Measurements from ENCODE around the gene SIGLEC7.

Gene SIGLEC7

DNA sequence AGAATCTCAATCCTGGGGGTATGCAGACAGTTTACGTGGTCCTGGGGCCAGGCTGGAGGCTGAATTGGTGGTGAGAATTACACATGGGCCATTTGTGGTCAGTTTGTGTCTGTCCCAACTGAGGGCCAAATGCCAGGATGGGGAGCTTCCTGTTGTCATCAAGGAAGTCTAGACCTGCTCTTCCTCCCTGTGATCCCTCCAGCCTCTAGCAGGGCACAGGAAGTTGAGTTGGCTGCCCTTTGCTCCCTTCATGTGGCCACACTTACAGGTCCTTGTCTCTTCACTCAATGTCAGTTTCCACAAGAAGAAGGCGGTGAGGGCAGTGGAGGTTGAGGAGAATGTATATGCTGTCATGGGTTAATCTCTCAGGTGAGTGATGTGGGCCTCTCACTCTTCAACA lies 30.1 kb downstream of the SIGLEC7 start:
- no peaks in the 10 kb centered on the region for H3K36me3 ChIP-seq (ENCODE audit: control insufficient read depth, insufficient read depth, low read length)
- no peak for DNase-seq (ENCODE audit: extremely low read depth, insufficient read length)
- TF ChIP-seq CTCF (IDR thresholded peaks at IDR 0.05; ENCODE audit: insufficient read depth, low read length, poor library complexity, severe bottlenecking) = no peak
- H3K4me3 ChIP-seq (replicated peaks; ENCODE audit: low read depth, low read length) = no peak overlapping the region
- no peaks in the 10 kb centered on the region; the same call in 1 of the 2 replicates for H3K27me3 ChIP-seq (replicated peaks; ENCODE audit: control insufficient read depth, insufficient read depth, low read length)

GRCh38 chr19:51173681-51174080 lies 31.6 kb downstream of the SIGLEC7 start:
- H3K4me3 ChIP-seq (replicated peaks; ENCODE audit: low read depth, low read length) = no peak overlapping the region
- no peak for DNase-seq (ENCODE audit: extremely low read depth, insufficient read length)
- peaks cover 1% of the 10 kb centered on the region for H3K27me3 ChIP-seq (replicated peaks; ENCODE audit: control insufficient read depth, insufficient read depth, low read length)
- no peaks in the 10 kb centered on the region for H3K36me3 ChIP-seq (ENCODE audit: control insufficient read depth, insufficient read depth, low read length)
- TF ChIP-seq CTCF (IDR thresholded peaks at IDR 0.05; ENCODE audit: insufficient read depth, low read length, poor library complexity, severe bottlenecking) = no peak

GRCh38 chr19:51179256-51179655 lies 37.2 kb downstream of the SIGLEC7 start:
- Histone ChIP-seq H3K36me3 (ENCODE audit: control insufficient read depth, insufficient read depth, low read length) (no peaks in the 10 kb centered on the region), H3K4me3 (replicated peaks; ENCODE audit: low read depth, low read length) (no peak overlapping the region), H3K27me3 (replicated peaks; ENCODE audit: control insufficient read depth, insufficient read depth, low read length) (peaks cover 3% of the 10 kb centered on the region)
- no peak for DNase-seq (ENCODE audit: extremely low read depth, insufficient read length)
- no peak for TF ChIP-seq CTCF (IDR thresholded peaks at IDR 0.05; ENCODE audit: insufficient read depth, low read length, poor library complexity, severe bottlenecking)

- no peak for TF ChIP-seq CTCF (IDR thresholded peaks at IDR 0.05; ENCODE audit: insufficient read depth, low read length, poor library complexity, severe bottlenecking)
- Histone ChIP-seq H3K36me3 (ENCODE audit: control insufficient read depth, insufficient read depth, low read length) (no peaks in the 10 kb centered on the region), H3K4me3 (replicated peaks; ENCODE audit: low read depth, low read length) (no peak overlapping the region), H3K27me3 (replicated peaks; ENCODE audit: control insufficient read depth, insufficient read depth, low read length) (peaks cover 3% of the 10 kb centered on the region)
- no peak for DNase-seq (ENCODE audit: extremely low read depth, insufficient read length)
Observed at GRCh38 chr19:51181377-51181912, 39.3 kb downstream of the SIGLEC7 start.

GRCh38 chr19:51181913-51182419 lies 39.9 kb downstream of the SIGLEC7 start:
- Histone ChIP-seq H3K36me3 (ENCODE audit: control insufficient read depth, insufficient read depth, low read length) (no peaks in the 10 kb centered on the region), H3K27me3 (replicated peaks; ENCODE audit: control insufficient read depth, insufficient read depth, low read length) (peaks cover 3% of the 10 kb centered on the region), H3K4me3 (replicated peaks; ENCODE audit: low read depth, low read length) (no peak overlapping the region)
- no peak for DNase-seq (ENCODE audit: extremely low read depth, insufficient read length)
- TF ChIP-seq CTCF (IDR thresholded peaks at IDR 0.05; ENCODE audit: insufficient read depth, low read length, poor library complexity, severe bottlenecking) = no peak

DNA sequence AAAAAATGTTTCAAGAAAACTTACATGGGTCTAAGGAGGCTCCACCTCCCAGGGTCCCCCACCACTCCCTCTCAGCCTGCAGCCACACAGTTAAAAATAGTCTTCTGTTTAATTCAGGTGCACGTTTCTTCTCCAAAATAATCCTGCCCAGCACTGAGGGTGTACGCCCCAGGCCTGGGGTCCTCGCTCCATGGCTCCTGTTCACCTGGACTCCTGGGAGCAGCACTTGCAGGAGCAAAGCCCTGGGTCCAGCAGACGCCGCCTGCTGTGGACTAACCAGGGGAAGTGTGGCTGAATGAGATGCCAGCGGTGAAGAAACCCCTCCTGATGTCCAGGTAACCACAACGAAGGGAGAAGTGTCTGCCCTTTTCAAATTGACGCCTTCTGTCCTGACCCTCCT lies 41.5 kb downstream of the SIGLEC7 start:
- H3K27me3 ChIP-seq (replicated peaks; ENCODE audit: control insufficient read depth, insufficient read depth, low read length) = peaks cover 1% of the 10 kb centered on the region; the same call in 1 of the 2 replicates
- no peaks in the 10 kb centered on the region for H3K36me3 ChIP-seq (ENCODE audit: control insufficient read depth, insufficient read depth, low read length)
- no peak for DNase-seq (ENCODE audit: extremely low read depth, insufficient read length)
- TF ChIP-seq CTCF (IDR thresholded peaks at IDR 0.05; ENCODE audit: insufficient read depth, low read length, poor library complexity, severe bottlenecking) = no peak
- H3K4me3 ChIP-seq (replicated peaks; ENCODE audit: low read depth, low read length) = no peak overlapping the region
